A549 (cell line): ENCODE results near the gene SNCB. TPM values are rescaled to one million over a fixed set of nuclear protein-coding genes. Genes with fewer than 3 reads are reported as not detected.

Experiments used
- ATAC-seq, 2 experiments: fragments of 200-7000 bp in 1 of 2; fragments of >200 bp in 1 of 2; cut with Nextera tagmentation in 1 of 2; cut with Tn5 transposase in 1 of 2; 3 replicates each; pipeline versions ENCODE4 v1.8.0 to v1.9.1; 2018 to 2020; ENCODE audit warnings: mild to moderate bottlenecking in 1 of 2, moderate library complexity in 1 of 2
- CTCF ChIA-PET: fragments of 300-600 bp; sonication (Branson Sonifier 250); formaldehyde crosslinking; extraction: SDS; loops from one replicate; lab custom pipeline; 2021; ENCODE audit warnings: antibody characterized with exemption, inconsistent platforms; lab: Yijun Ruan, JAX
- POLR2A ChIA-PET: fragments of 350-600 bp; formaldehyde crosslinking; extraction: SDS; loops from one replicate; lab custom pipeline; 2021; ENCODE audit warnings: antibody characterized with exemption, inconsistent platforms; lab: Yijun Ruan, JAX
- DNase-seq, 2 experiments: peaks; one replicate each; pipeline versions ENCODE4 v3.0.0 to v3.0.0-alpha.2; 2011 to 2016; ENCODE audit warnings: low read depth in 1 of 2, low spot score in 1 of 2
- FAIRE-seq: peaks from 2 replicates; lab custom pipeline; 2011; peaks lifted over from hg19 to GRCh38; lab: Jason Lieb, UNC
- H3K27ac ChIP-seq, 2 experiments: fragments of >200 bp; sonication (Bioruptor Twin); formaldehyde crosslinking; 3 replicates each; pipeline ENCODE4 v1.5.1; 2016 to 2017
- H3K4me1 ChIP-seq: fragments of >200 bp; sonication (Bioruptor Twin); formaldehyde crosslinking; 3 replicates; pipeline ENCODE4 v1.6.1; 2016
- H3K4me2 ChIP-seq: fragments of >200 bp; sonication (Bioruptor Twin); formaldehyde crosslinking; 3 replicates; pipeline ENCODE4 v1.6.1; 2016
- H3K4me3 ChIP-seq: fragments of >200 bp; sonication (Bioruptor Twin); formaldehyde crosslinking; 3 replicates; pipeline ENCODE4 v1.5.1; 2016
- H3K9me3 ChIP-seq: fragments of >200 bp; sonication (Bioruptor Twin); formaldehyde crosslinking; 3 replicates; pipeline ENCODE4 v1.6.1; 2016
- ATOH8 ChIP-seq: fragments of 250-450 bp; sonication (Bioruptor Pico); IDR thresholded peaks from 2 replicates; pipeline ENCODE4 v1.5.0; 2020; ENCODE audit warnings: low read depth, mild to moderate bottlenecking, moderate library complexity
- CEBPB ChIP-seq, 2 experiments: fragments of >200 bp in 1 of 2; sonication (Bioruptor Twin) in 1 of 2; formaldehyde crosslinking in 1 of 2; IDR thresholded peaks; 2 replicates each; pipeline ENCODE4 v1.6.1; 2012 to 2016
- CHD2 ChIP-seq: fragments of 150-350 bp; IDR thresholded peaks from 2 replicates; pipeline ENCODE4 v1.6.1; 2014; ENCODE audit warnings: low read length; ENCODE audit not compliant: partially characterized antibody
- CHD4 ChIP-seq: fragments of 200-600 bp; sonication (generic); IDR thresholded peaks from 2 replicates; pipeline ENCODE4 v1.6.1; 2016; ENCODE audit warnings: antibody characterized with exemption, mild to moderate bottlenecking, borderline replicate concordance
- EHF ChIP-seq: fragments of 250-450 bp; sonication (Bioruptor Pico); IDR thresholded peaks from 2 replicates; pipeline ENCODE4 v1.5.0; 2020; ENCODE audit warnings: mild to moderate bottlenecking
- FOSB ChIP-seq: fragments of 250-450 bp; sonication (Bioruptor Pico); IDR thresholded peaks from 2 replicates; pipeline ENCODE4 v1.5.0; 2020; ENCODE audit warnings: mild to moderate bottlenecking, moderate library complexity
- FOXS1 ChIP-seq: fragments of 250-450 bp; sonication (Bioruptor Pico); IDR thresholded peaks from 2 replicates; pipeline ENCODE4 v1.5.0; 2020; ENCODE audit warnings: mild to moderate bottlenecking, moderate library complexity
- GATA3 ChIP-seq: IDR thresholded peaks from 2 replicates; pipeline ENCODE4 v1.6.1; 2012; ENCODE audit warnings: borderline replicate concordance
- HEYL ChIP-seq: fragments of 250-450 bp; sonication (Bioruptor Pico); IDR thresholded peaks from 2 replicates; pipeline ENCODE4 v1.8.0; 2021; ENCODE audit warnings: mild to moderate bottlenecking, moderate library complexity
- HOXA7 ChIP-seq: fragments of 250-450 bp; sonication (Bioruptor Pico); IDR thresholded peaks from 2 replicates; pipeline ENCODE4 v1.5.0; 2020; ENCODE audit warnings: mild to moderate bottlenecking, moderate library complexity
- JUN ChIP-seq, 2 experiments: fragments of >200 bp; sonication (Bioruptor Twin); formaldehyde crosslinking; IDR thresholded peaks; 2 replicates in 1 of 2; 3 replicates in 1 of 2; pipeline ENCODE4 v1.6.1; 2016 to 2017
- JUNB ChIP-seq: fragments of >200 bp; sonication (Bioruptor Twin); formaldehyde crosslinking; IDR thresholded peaks from 2 replicates; pipeline ENCODE4 v1.6.1; 2016
- KDM1A ChIP-seq: fragments of 200-600 bp; sonication (generic); IDR thresholded peaks from 2 replicates; pipeline ENCODE4 v1.6.1; 2016; ENCODE audit warnings: low read depth, mild to moderate bottlenecking
- KDM5A ChIP-seq: fragments of 200-600 bp; sonication (generic); IDR thresholded peaks from 2 replicates; pipeline ENCODE4 v1.6.1; 2016; ENCODE audit warnings: antibody characterized with exemption, mild to moderate bottlenecking
- NFE2L2 ChIP-seq: fragments of 150-350 bp; conservative IDR thresholded peaks from 2 replicates; pipeline ENCODE4 v1.6.1; 2014; ENCODE audit warnings: low read length
- PHF8 ChIP-seq: fragments of 200-600 bp; sonication (generic); IDR thresholded peaks from 2 replicates; pipeline ENCODE4 v1.6.1; 2016; ENCODE audit warnings: low read depth, mild to moderate bottlenecking, antibody characterized with exemption, moderate library complexity, borderline replicate concordance
- RFX5 ChIP-seq: fragments of 450-650 bp; IDR thresholded peaks from 2 replicates; pipeline ENCODE4 v1.7.1; 2014; ENCODE audit warnings: antibody characterized with exemption, mild to moderate bottlenecking, moderate library complexity
- SREBF2 ChIP-seq: fragments of 450-650 bp; IDR thresholded peaks from 2 replicates; pipeline ENCODE4 v1.6.1; 2014; ENCODE audit warnings: mild to moderate bottlenecking, moderate library complexity
- ZSCAN20 ChIP-seq: fragments of 250-450 bp; sonication (Bioruptor Pico); IDR thresholded peaks from 2 replicates; pipeline ENCODE4 v1.8.0; 2022; ENCODE audit warnings: mild to moderate bottlenecking, moderate library complexity
- WGBS: methylation state at CpG from one replicate; pipeline ENCODE4 v1.1.6; 2017; ENCODE audit errors: missing lambda C conversion rate; 5-methylcytosine and 5-hydroxymethylcytosine counted together
- polyA plus RNA-seq, 4 experiments: library from polyadenylated mRNA; depleted of rRNA in 3 of 4; stranded (reverse); fragments of >200 nt; fragmentation: RNase III in 1 of 4; extraction: RNeasy Plus Mini Kit Qiagen cat#74134 plus additional on column Dnase treatment in 1 of 4; gene quantifications; 2 replicates in 3 of 4; 3 replicates in 1 of 4; pipeline ENCODE4 v1.2.3, GENCODE V29; 2011 to 2017
- TF ChIP-seq, protein P1 (sequence below): fragments of >200 bp; sonication (Bioruptor Twin); formaldehyde crosslinking; IDR thresholded peaks from 3 replicates; pipeline ENCODE4 v1.5.1; 2016

The SNCB gene
- polyA plus RNA-seq, 2 of the 4 experiments (the other 2 are of a cell fraction): 0.37 to 0.74 TPM

GRCh38 chr5:176609724-176610434, 20.5 kb downstream of the SNCB start, which contains the start of gene GPRIN1 (continued):
- no peak for TF ChIP-seq HOXA7 (CRISPR knock-in tag)
- no peak for TF ChIP-seq FOXS1 (CRISPR knock-in tag)
- no peak for TF ChIP-seq SREBF2
- peak; percentile 42; the same call in 1 of the 2 replicates for TF ChIP-seq PHF8
- TF ChIP-seq, protein P1, sequence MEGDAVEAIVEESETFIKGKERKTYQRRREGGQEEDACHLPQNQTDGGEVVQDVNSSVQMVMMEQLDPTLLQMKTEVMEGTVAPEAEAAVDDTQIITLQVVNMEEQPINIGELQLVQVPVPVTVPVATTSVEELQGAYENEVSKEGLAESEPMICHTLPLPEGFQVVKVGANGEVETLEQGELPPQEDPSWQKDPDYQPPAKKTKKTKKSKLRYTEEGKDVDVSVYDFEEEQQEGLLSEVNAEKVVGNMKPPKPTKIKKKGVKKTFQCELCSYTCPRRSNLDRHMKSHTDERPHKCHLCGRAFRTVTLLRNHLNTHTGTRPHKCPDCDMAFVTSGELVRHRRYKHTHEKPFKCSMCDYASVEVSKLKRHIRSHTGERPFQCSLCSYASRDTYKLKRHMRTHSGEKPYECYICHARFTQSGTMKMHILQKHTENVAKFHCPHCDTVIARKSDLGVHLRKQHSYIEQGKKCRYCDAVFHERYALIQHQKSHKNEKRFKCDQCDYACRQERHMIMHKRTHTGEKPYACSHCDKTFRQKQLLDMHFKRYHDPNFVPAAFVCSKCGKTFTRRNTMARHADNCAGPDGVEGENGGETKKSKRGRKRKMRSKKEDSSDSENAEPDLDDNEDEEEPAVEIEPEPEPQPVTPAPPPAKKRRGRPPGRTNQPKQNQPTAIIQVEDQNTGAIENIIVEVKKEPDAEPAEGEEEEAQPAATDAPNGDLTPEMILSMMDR: peak; percentile 33
- no peak for TF ChIP-seq NFE2L2
- peak in 1 of 2 experiments; percentile 59; a peak in 2 of 5 replicates for TF ChIP-seq JUN (IDR thresholded peaks at IDR 0.05)
- TF ChIP-seq RFX5: no peak
- no peak for TF ChIP-seq CHD4
- TF ChIP-seq HEYL (CRISPR knock-in tag): no peak
- TF ChIP-seq ZSCAN20: no peak
- no peak for TF ChIP-seq CHD2

GRCh38 chr5:176608937-176609723, 21.2 kb downstream of the SNCB start:
- DNase-seq: no peak
- peak overlapping the region; percentile 84 to 95 for H3K27ac ChIP-seq
- peak overlapping the region; percentile 94 for H3K4me3 ChIP-seq
- no peaks in the 10 kb centered on the region for H3K9me3 ChIP-seq
- ATAC-seq: peak in 1 of 2 experiments; percentile 12; a peak in 4 of 6 replicates
- TF ChIP-seq ZSCAN20: no peak
- TF ChIP-seq ATOH8 (CRISPR knock-in tag): no peak
- TF ChIP-seq PHF8: no peak
- no peak for TF ChIP-seq KDM5A
- no peak for TF ChIP-seq FOSB (CRISPR knock-in tag)
- TF ChIP-seq KDM1A: no peak
- no peak for TF ChIP-seq CEBPB (IDR thresholded peaks at IDR 0.05)
- TF ChIP-seq JUNB: no peak
- 52% methylated on average over 33 of the region's 46 CpGs for WGBS
- ChIA-PET CTCF (interaction anchor here (0.9 to 3.8 kb wide), 5 partner anchors 26 to 193 kb away, joined by 3 to 18 read pairs (median 4); partner anchors contain the start of gene CLTB), POLR2A (no interaction called here)
- H3K4me2 ChIP-seq: peak overlapping the region; percentile 91
- H3K4me1 ChIP-seq: peaks cover 14% of the 10 kb centered on the region
- no peak for FAIRE-seq

DNA sequence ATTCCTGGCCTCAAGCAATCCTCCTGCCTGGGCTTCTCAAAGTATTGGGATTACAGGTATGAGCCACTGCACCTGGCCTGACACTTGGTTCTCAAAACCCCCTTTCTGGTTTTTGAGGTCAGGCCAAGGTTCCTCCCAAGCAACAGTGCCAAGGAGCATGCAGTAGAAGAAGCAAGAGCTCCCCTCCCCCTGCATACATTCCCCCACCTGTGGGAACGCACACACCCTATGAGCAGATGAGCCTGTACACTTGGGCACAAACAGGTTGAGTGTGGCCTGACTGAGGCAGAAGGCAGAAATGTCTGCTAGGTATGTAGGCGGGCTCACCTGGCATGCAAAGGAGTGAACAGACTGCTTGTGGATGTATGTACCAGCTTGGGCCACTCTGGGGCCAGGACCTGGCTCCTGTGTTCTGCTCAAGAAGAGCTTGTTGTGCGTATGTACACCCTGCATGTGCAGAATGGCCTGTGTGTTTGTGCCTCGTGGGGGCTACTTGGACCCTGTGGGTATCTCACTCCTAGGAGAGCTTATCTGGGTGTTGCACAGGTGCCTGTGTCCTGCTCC, 22.1 kb downstream of the SNCB start:
- ChIA-PET CTCF (interaction anchor here (0.9 to 3.8 kb wide), 6 partner anchors 11 to 192 kb away, joined by 3 to 18 read pairs (median 4); partner anchors contain the start of gene CLTB), POLR2A (no interaction called here)
- DNase-seq: no peak
- TF ChIP-seq KDM1A (no peak), GATA3 (no peak), EHF (CRISPR knock-in tag) (no peak)
- no peak for FAIRE-seq
- ATAC-seq: no peak
- Histone ChIP-seq H3K4me3 (no peak overlapping the region), H3K4me1 (peaks cover 8% of the 10 kb centered on the region), H3K27ac (no peak overlapping the region), H3K9me3 (no peaks in the 10 kb centered on the region), H3K4me2 (no peak overlapping the region)
- 81% methylated on average over 3 of the region's 4 CpGs for WGBS
